ENCODE data around the gene COMMD7.

The COMMD7 gene

DNA sequence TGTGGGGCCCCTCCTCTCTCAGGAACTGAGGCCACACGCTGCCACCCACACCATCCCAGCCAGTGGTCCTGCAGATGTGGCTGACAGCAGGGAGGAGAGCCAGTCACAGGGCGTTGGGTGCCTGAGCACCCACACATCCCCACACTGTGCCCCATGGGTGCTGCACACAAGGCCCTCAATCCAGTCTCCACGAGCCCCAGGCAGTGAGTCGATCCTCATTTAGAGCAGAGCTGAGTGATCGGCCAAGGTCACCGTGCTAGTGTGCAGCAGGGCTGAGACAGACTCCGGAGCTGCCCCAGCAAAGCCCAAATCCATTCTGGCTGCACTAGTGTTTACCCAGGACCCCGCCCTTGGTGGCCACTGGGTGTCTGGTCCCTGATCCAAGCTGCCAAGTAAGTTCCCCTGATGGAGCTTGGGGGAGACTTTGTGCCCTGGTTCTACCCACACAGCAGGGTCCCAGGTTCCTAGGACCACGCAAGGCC, 78.5 kb downstream of the COMMD7 start:
- Histone ChIP-seq H3K27ac (ENCODE audit: low read length) (no peak overlapping the region), H3K27me3 (replicated peaks; ENCODE audit: insufficient read depth, low read length) (no peaks in the 10 kb centered on the region), H3K4me1 (ENCODE audit: low read length) (peaks cover 19% of the 10 kb centered on the region), H3K9me3 (replicated peaks; ENCODE audit: insufficient read depth, low read length) (no peaks in the 10 kb centered on the region), H4K20me1 (ENCODE audit: insufficient read depth, low read length) (no peaks in the 10 kb centered on the region), H3K36me3 (replicated peaks; ENCODE audit: insufficient read depth, low read length) (no peaks in the 10 kb centered on the region), H3K4me2 (ENCODE audit: low read depth, low read length) (no peak overlapping the region), H3F3A (ENCODE audit: insufficient read depth, low read length) (peaks cover 6% of the 10 kb centered on the region; the same call in 1 of the 2 replicates), H2AFZ (ENCODE audit: low read length) (no peak overlapping the region), H3K79me2 (ENCODE audit: low read length) (no peaks in the 10 kb centered on the region), H3K4me3 (ENCODE audit: low read length) (no peak overlapping the region), H3K9ac (ENCODE audit: low read length) (no peak overlapping the region), H3K9me2 (replicated peaks; ENCODE audit: insufficient read depth, low read length) (no peaks in the 10 kb centered on the region)
- no peak for TF ChIP-seq CTCF (IDR thresholded peaks at IDR 0.05; ENCODE audit: low read length)
- no peak for TF ChIP-seq EZH2phosphoT487 (IDR thresholded peaks at IDR 0.05; ENCODE audit: low read length)
- TF ChIP-seq EZH2 (optimal IDR thresholded peaks at IDR 0.05; ENCODE audit: low read depth, low read length): no peak
- DNase-seq: no peak

- Histone ChIP-seq H3K4me3 (ENCODE audit: low read length) (no peak overlapping the region), H2AFZ (ENCODE audit: low read length) (no peak overlapping the region), H3K9me2 (replicated peaks; ENCODE audit: insufficient read depth, low read length) (no peaks in the 10 kb centered on the region), H3K36me3 (replicated peaks; ENCODE audit: insufficient read depth, low read length) (no peaks in the 10 kb centered on the region), H4K20me1 (ENCODE audit: insufficient read depth, low read length) (no peaks in the 10 kb centered on the region), H3K9me3 (replicated peaks; ENCODE audit: insufficient read depth, low read length) (no peaks in the 10 kb centered on the region), H3K27ac (ENCODE audit: low read length) (no peak overlapping the region), H3K27me3 (replicated peaks; ENCODE audit: insufficient read depth, low read length) (no peaks in the 10 kb centered on the region), H3K4me1 (ENCODE audit: low read length) (peaks cover 13% of the 10 kb centered on the region), H3F3A (ENCODE audit: insufficient read depth, low read length) (no peaks in the 10 kb centered on the region; the same call in 1 of the 2 replicates), H3K9ac (ENCODE audit: low read length) (no peak overlapping the region), H3K4me2 (ENCODE audit: low read depth, low read length) (no peak overlapping the region), H3K79me2 (ENCODE audit: low read length) (no peaks in the 10 kb centered on the region)
- DNase-seq: no peak
- TF ChIP-seq EZH2 (optimal IDR thresholded peaks at IDR 0.05; ENCODE audit: low read depth, low read length): no peak
- TF ChIP-seq EZH2phosphoT487 (IDR thresholded peaks at IDR 0.05; ENCODE audit: low read length): no peak
- TF ChIP-seq CTCF (IDR thresholded peaks at IDR 0.05; ENCODE audit: low read length): no peak
Measured at GRCh38 chr20:32664012-32664677, 79.1 kb downstream of the COMMD7 start.

GRCh38 chr20:32663335-32664011, 79.8 kb downstream of the COMMD7 start:
- H3K9me3 ChIP-seq (replicated peaks; ENCODE audit: insufficient read depth, low read length): no peaks in the 10 kb centered on the region
- H3K79me2 ChIP-seq (ENCODE audit: low read length): no peaks in the 10 kb centered on the region
- DNase-seq: no peak
- H3K27ac ChIP-seq (ENCODE audit: low read length): no peak overlapping the region
- no peak overlapping the region for H3K9ac ChIP-seq (ENCODE audit: low read length)
- H3K4me3 ChIP-seq (ENCODE audit: low read length): no peak overlapping the region
- no peaks in the 10 kb centered on the region for H3K36me3 ChIP-seq (replicated peaks; ENCODE audit: insufficient read depth, low read length)
- H2AFZ ChIP-seq (ENCODE audit: low read length): no peak overlapping the region
- no peak overlapping the region for H3K4me2 ChIP-seq (ENCODE audit: low read depth, low read length)
- no peaks in the 10 kb centered on the region for H3F3A ChIP-seq (ENCODE audit: insufficient read depth, low read length)
- no peak for TF ChIP-seq EZH2phosphoT487 (IDR thresholded peaks at IDR 0.05; ENCODE audit: low read length)
- TF ChIP-seq EZH2 (optimal IDR thresholded peaks at IDR 0.05; ENCODE audit: low read depth, low read length): no peak
- TF ChIP-seq CTCF (IDR thresholded peaks at IDR 0.05; ENCODE audit: low read length): no peak
- no peaks in the 10 kb centered on the region for H3K9me2 ChIP-seq (replicated peaks; ENCODE audit: insufficient read depth, low read length)
- no peaks in the 10 kb centered on the region for H4K20me1 ChIP-seq (ENCODE audit: insufficient read depth, low read length)
- no peaks in the 10 kb centered on the region for H3K27me3 ChIP-seq (replicated peaks; ENCODE audit: insufficient read depth, low read length)
- peaks cover 13% of the 10 kb centered on the region for H3K4me1 ChIP-seq (ENCODE audit: low read length)

Data from MM.1S (cell line).